GM21390 (cell line): ENCODE results near the gene SLC25A30.
"Not testable (repeated sequence)": the region's sequence is repeated elsewhere in the genome, so short reads cannot be mapped to it uniquely, and the experiment has no call there.

Experiments
- ATAC-seq: cut with Tn5 transposase; IDR thresholded peaks from one replicate; pipeline ENCODE4 v1.9.1; 2021; ENCODE audit not compliant: unreplicated experiment

SLC25A30 gene

DNA sequence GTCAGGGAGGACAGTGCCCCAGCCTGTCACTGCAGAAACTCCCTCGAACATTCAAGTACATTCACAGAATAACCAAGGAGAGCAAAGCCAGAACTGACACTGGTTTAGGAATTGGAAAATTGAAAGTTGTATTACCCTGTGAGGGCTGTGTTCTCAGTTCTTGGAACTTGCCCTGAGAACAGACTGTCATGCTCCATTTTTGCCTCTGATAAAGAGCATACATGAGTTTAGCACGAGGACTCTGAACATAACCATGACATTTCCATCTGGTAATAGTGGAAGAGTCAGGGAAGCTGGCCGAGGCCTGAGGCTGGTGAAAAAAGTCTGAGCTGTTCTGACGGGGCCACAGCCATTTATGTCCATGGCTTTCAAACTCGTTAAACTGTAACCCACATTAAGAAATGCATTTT lies 15.2 kb upstream of the SLC25A30 start:
- no peak for ATAC-seq

- no peak for ATAC-seq
These were observed 14.7 kb upstream of the SLC25A30 start for GRCh38 chr13:45432737-45433380.

- not testable (repeated sequence) for ATAC-seq
These were observed 8.1 kb upstream of the SLC25A30 start for GRCh38 chr13:45426056-45426841.

GRCh38 chr13:45422731-45423292 lies 4.6 kb upstream of the SLC25A30 start:
- ATAC-seq, result no peak

DNA sequence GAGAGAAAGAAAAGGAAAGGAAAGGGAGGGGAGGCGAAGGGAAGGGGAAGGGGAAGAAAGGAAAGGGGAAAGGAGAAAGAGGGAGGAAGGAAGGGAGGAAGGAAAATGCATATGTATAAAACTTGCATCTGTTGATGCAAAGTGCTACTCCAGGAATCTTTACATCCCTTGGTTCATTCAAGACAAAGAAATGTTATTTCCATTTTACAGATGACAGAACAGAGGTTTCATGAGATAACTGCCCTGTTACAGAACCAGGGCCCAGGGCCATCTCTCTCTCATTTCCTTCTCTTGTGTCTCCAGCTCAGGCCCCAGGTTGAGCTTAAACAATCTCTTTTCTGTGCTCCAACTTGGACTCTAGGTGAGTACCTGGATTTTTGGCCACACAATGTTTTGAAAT lies 1.8 kb upstream of the SLC25A30 start:
- ATAC-seq, result no peak

DNA sequence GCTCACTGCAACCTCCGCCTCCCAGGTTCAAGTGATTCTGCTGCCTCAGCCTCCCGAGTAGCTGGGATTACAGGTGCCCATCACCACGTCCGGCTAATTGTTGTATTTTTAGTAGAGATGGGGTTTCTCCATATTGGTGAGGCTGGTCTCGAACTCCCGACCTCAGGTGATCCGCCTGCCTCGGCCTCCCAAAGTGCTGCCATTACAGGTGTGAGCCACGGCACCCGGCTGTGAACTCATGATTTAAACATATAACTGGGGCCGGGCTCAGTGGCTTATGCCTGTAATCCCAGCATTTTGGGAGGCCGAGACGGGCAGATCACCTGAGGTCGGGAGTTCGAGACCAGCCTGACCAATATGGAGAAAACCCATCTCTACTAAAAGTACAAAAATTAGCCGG lies 1.2 kb upstream of the SLC25A30 start:
- not testable (repeated sequence) for ATAC-seq

DNA sequence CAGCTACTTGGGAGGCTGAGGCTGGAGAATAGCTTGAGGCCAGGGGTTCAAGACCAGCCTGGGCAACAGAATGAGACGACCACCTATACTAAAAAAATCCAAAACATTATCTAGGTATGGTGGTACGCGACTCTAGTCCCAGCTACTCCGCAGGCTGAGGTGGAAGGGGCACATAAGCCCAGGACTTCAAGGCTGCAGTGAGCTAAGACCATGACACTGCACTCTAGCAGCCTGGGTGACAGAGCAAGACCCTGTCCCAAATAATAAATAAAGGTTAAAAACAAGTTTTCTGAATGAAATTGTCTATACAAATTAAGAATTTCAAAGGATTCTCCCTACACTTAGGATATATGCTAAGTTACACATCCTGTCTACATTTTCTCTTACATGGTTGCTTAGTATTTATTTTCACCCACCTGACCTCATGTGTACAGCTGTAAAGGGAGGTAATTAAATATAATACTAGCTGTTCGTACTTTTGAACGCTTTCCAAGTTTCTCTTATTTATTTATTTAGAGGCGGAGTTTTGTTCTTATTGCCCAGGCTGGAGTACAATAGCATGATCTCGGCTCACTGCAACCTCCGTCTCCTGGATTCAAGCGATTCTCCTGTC lies 1.6 kb downstream of the SLC25A30 start:
- ATAC-seq, result no peak

DNA sequence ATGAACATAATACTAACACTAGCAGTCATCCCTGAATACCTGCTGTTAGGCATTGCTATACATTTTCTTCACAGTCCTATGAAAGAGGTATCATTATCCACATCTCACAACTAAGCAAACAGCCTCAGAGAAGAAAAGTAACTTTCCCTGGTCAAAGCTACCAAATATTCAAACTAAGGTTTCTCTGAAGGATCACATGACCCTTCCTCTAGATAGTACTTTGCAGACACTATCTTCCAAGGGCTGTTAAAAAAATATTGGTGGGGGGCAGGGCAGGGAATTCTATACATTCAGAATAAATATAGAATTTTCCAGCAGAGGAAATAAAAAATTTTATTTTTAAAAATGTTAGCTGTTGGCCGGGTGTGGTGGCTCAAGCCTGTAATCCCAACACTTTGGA lies 3.1 kb downstream of the SLC25A30 start:
- ATAC-seq, result no peak

GRCh38 chr13:45413826-45414307 lies 4.3 kb downstream of the SLC25A30 start:
- ATAC-seq, result no peak

DNA sequence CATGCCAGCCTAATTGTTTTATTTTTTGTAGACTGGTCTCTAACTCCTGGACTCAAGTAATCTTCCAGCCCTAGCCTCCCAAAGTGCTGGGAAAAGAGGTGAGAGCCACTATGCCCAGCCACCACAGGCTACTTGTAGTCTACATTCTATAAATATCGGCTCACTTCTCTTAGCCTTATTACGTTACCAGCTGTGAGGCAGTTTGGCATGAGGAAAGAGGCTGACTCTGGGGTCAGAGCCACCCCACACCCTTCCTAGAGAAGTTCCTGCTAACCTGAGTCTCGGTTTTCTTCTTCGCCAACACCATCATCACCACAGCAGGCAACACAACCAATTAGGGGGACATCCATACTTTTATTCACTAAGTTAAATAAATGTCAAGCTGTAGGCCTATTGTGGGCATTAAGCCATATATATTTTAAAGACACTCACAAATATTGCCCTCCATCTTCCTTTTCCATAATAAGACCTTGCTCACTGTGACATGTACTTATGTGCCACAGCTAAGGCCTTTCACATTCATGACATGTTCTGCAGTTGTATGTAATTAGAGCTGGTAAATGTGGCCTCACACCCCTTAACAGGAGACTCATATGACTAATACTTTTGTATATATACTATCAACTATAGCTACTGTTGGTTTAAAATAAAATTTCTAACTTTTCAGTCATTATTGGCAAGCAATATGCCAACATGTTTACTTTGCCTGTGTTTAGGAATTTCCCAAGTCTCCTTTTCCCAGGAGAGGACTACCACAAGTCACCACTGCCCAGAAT lies 5.7 kb downstream of the SLC25A30 start:
- ATAC-seq, result no peak

DNA sequence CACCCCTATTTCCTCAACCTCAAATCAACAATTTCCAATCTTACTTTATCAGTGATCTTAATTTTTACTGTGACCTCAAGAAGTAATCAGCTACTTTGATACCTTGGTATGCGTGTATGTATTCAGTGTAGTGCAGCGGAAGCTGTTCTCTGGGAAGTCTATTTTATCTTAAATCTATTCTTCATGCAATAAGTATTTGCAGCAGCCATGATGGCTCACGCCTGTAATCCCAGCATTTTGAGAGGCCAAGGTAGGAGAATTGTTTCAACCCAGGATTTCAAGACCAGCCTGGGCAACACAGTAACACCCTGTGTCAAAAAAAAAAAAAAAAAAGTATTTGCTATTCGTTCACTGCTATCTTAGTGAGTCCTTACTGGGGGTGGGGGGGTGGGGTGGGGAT lies 6.5 kb downstream of the SLC25A30 start:
- ATAC-seq, result no peak

- no peak for ATAC-seq
These were observed 7.0 kb downstream of the SLC25A30 start for GRCh38 chr13:45411221-45411620.

DNA sequence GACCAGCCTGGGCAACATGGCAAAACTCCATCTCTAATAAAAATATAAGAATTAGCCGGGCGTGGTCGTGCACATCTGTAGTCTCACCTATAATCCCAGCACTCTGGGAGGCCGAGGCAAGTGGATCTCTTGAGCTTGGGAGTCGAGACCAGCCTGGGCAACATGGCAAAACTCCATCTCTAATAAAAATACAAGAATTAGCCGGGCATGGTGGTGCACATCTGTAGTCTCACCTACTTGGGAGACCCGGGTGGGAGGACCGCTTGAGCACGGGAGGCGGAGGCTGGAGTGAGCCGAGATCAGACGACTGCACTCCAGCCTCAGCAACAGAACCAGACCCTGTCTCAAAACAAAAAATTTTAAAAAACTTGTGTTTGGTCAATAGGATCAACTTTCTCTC lies 7.7 kb downstream of the SLC25A30 start:
- ATAC-seq, result no peak

DNA sequence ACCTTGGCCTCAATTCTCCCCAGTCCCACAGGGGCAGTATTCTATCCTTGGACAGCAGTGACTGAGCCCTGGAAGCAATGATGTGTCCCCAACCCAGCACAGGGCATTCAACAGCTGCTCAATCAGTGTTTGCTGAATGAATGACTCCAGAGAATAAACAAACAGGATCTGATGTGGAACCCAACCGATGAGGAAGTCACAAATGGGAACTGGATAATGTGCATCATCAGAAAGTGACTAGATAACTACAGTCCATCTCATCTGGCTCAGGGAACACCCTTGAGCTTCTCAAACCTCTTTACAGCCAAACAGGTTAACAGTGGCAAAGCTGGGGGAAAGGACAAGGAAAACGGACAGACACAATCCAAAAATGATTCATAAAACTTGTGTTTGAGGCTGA lies 8.2 kb downstream of the SLC25A30 start:
- no peak for ATAC-seq

- ATAC-seq, result no peak
These were observed 11.8 kb downstream of the SLC25A30 start for GRCh38 chr13:45406421-45406820.

- ATAC-seq, result no peak
These were observed 15.1 kb downstream of the SLC25A30 start for GRCh38 chr13:45403081-45403480.

GRCh38 chr13:45402641-45403040 lies 15.5 kb downstream of the SLC25A30 start:
- no peak for ATAC-seq

GRCh38 chr13:45401314-45401713 lies 16.9 kb downstream of the SLC25A30 start:
- ATAC-seq, result no peak

DNA sequence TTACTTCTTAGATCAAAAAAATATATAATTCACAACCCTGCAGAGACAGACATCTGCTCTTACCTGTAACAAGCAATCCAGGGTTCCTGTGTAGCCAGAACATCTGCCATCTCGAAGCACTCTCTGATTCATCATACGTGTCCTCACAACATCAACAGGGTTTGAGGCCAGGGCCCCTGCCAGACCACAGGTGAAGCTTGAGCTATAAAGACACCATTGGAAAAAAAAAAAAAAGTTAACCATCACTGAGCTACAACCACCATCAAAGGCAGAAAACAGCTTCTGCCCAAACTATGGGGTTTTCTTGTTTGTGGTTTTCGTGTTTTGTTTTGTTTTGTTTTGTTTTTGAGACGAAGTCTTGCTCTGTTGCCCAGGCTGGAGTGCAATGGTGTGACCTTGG lies 19.3 kb downstream of the SLC25A30 start:
- no peak for ATAC-seq

GRCh38 chr13:45396533-45397095 lies 21.6 kb downstream of the SLC25A30 start:
- no peak for ATAC-seq
